VCaP (cell line): ENCODE data around the gene MBOAT1.

Experiments
- H3K27ac ChIP-seq: fragments of 450-650 bp; 2 replicates; pipeline ENCODE4 v1.5.1; 2017
- CTCF ChIP-seq: fragments of 450-650 bp; conservative IDR thresholded peaks from 2 replicates; pipeline ENCODE4 v1.5.1; 2017; ENCODE audit warnings: mild to moderate bottlenecking, moderate library complexity

Gene MBOAT1

GRCh38 chr6:20210158-20210557 is 2.1 kb downstream of the MBOAT1 start:
- H3K27ac ChIP-seq = no peak overlapping the region
- TF ChIP-seq CTCF = no peak

- TF ChIP-seq CTCF = no peak
- H3K27ac ChIP-seq = peak overlapping the region; percentile 41; the same call in 1 of the 2 replicates
These were observed 3.4 kb downstream of the MBOAT1 start for GRCh38 chr6:20208687-20209378.

GRCh38 chr6:20207088-20207418 is 5.2 kb downstream of the MBOAT1 start:
- TF ChIP-seq CTCF = no peak
- H3K27ac ChIP-seq = peak overlapping the region; percentile 41

- peak overlapping the region; percentile 64; the same call in 1 of the 2 replicates for H3K27ac ChIP-seq
- TF ChIP-seq CTCF = no peak
These were observed 6.5 kb downstream of the MBOAT1 start for GRCh38 chr6:20205722-20206161.

- TF ChIP-seq CTCF = no peak
- peak overlapping the region; percentile 64 for H3K27ac ChIP-seq
These were observed 7.8 kb downstream of the MBOAT1 start for GRCh38 chr6:20204512-20204894.

GRCh38 chr6:20203561-20204511 is 8.4 kb downstream of the MBOAT1 start:
- no peak for TF ChIP-seq CTCF
- H3K27ac ChIP-seq = peak overlapping the region; percentile 64

- no peak for TF ChIP-seq CTCF
- peak overlapping the region; percentile 64 for H3K27ac ChIP-seq
These were observed 9.5 kb downstream of the MBOAT1 start for GRCh38 chr6:20202699-20203302.
